H9 (cell line): ENCODE measurements around the gene TRO. TPM values are rescaled to one million over a fixed set of nuclear protein-coding genes. Genes with fewer than 3 reads are reported as not detected.

Source experiments
- DNase-seq: peaks from one replicate; pipeline ENCODE4 v3.0.0-alpha.2; 2017
- H2AFZ ChIP-seq: one replicate; pipeline ENCODE4 v1.6.1; 2013; ENCODE audit warnings: mild to moderate bottlenecking, low read length, control low read depth, moderate library complexity
- H2AK5ac ChIP-seq: 2 replicates; pipeline ENCODE4 v1.6.1; 2013; ENCODE audit warnings: low read length, control low read depth, mixed read lengths; ENCODE audit not compliant: insufficient read length
- H2BK120ac ChIP-seq: one replicate; pipeline ENCODE4 v1.6.1; 2013; ENCODE audit warnings: low read depth, mild to moderate bottlenecking, low read length, control low read depth, inconsistent platforms; ENCODE audit not compliant: poor library complexity, severe bottlenecking
- H2BK12ac ChIP-seq: 2 replicates; pipeline ENCODE4 v1.6.1; 2013; ENCODE audit warnings: low read length, control low read depth, mixed read lengths, low read depth; ENCODE audit not compliant: insufficient read length
- H2BK15ac ChIP-seq: 2 replicates; pipeline ENCODE4 v1.6.1; 2013; ENCODE audit warnings: low read depth, low read length, control low read depth
- H2BK20ac ChIP-seq: one replicate; pipeline ENCODE4 v1.6.1; 2013; ENCODE audit warnings: low read depth, mild to moderate bottlenecking, low read length, control low read depth, inconsistent platforms; ENCODE audit not compliant: poor library complexity, severe bottlenecking
- H2BK5ac ChIP-seq: 2 replicates; pipeline ENCODE4 v1.6.1; 2013; ENCODE audit warnings: low read length, control low read depth, mixed read lengths; ENCODE audit not compliant: insufficient read length
- H3K14ac ChIP-seq: 2 replicates; pipeline ENCODE4 v1.6.1; 2013; ENCODE audit warnings: low read length, control low read depth; ENCODE audit not compliant: insufficient read depth
- H3K18ac ChIP-seq: 2 replicates; pipeline ENCODE4 v1.6.1; 2013; ENCODE audit warnings: low read depth, mild to moderate bottlenecking, mixed read lengths, low read length, control low read depth; ENCODE audit not compliant: insufficient read length
- H3K23ac ChIP-seq: 2 replicates; pipeline ENCODE4 v1.6.1; 2013; ENCODE audit warnings: low read length, control low read depth, mixed read lengths, low read depth; ENCODE audit not compliant: insufficient read length
- H3K23me2 ChIP-seq: 2 replicates; pipeline ENCODE4 v1.6.1; 2013; ENCODE audit warnings: low read depth, mild to moderate bottlenecking, mixed read lengths, low read length, control low read depth; ENCODE audit not compliant: insufficient read length, poor library complexity, severe bottlenecking
- H3K27ac ChIP-seq: 2 replicates; pipeline ENCODE4 v1.5.1; 2013; ENCODE audit warnings: low read length, control low read depth, mixed read lengths, low read depth; ENCODE audit not compliant: insufficient read length
- H3K27me3 ChIP-seq: 2 replicates; pipeline ENCODE4 v1.6.1; 2013; ENCODE audit warnings: low read length, control low read depth, inconsistent platforms; ENCODE audit not compliant: insufficient read depth
- H3K4ac ChIP-seq: 2 replicates; pipeline ENCODE4 v1.6.1; 2013; ENCODE audit warnings: low read depth, mild to moderate bottlenecking, control low read depth, inconsistent platforms, low read length, moderate library complexity
- H3K4me1 ChIP-seq: 2 replicates; pipeline ENCODE4 v1.6.1; 2013; ENCODE audit warnings: low read length, control low read depth, inconsistent platforms; ENCODE audit not compliant: insufficient read depth
- H3K4me2 ChIP-seq: 2 replicates; pipeline ENCODE4 v1.6.1; 2013; ENCODE audit warnings: low read length, control low read depth, mixed read lengths; ENCODE audit not compliant: insufficient read length, insufficient read depth
- H3K56ac ChIP-seq: 2 replicates; pipeline ENCODE4 v1.6.1; 2013; ENCODE audit warnings: low read depth, mild to moderate bottlenecking, mixed read lengths, low read length, control low read depth; ENCODE audit not compliant: insufficient read length
- H3K79me1 ChIP-seq: 2 replicates; pipeline ENCODE4 v1.6.1; 2013; ENCODE audit warnings: low read depth, mild to moderate bottlenecking, moderate library complexity, low read length, control low read depth, inconsistent platforms; ENCODE audit not compliant: insufficient read depth, poor library complexity, severe bottlenecking
- H3K79me2 ChIP-seq: 2 replicates; pipeline ENCODE4 v1.6.1; 2013; ENCODE audit warnings: low read length, control low read depth, inconsistent platforms; ENCODE audit not compliant: insufficient read depth
- H3K9ac ChIP-seq: 2 replicates; pipeline ENCODE4 v1.6.1; 2013; ENCODE audit warnings: low read length, control low read depth, mixed read lengths; ENCODE audit not compliant: insufficient read length; ENCODE audit errors: extremely low read depth
- H3K9me3 ChIP-seq: one replicate; pipeline ENCODE4 v1.6.1; 2013; ENCODE audit warnings: low read depth, low read length, inconsistent platforms; ENCODE audit not compliant: control insufficient read depth
- H3T11ph ChIP-seq: one replicate; pipeline ENCODE4 v1.6.1; 2013; ENCODE audit warnings: mild to moderate bottlenecking, low read length, control low read depth, inconsistent platforms
- H4K20me1 ChIP-seq: one replicate; pipeline ENCODE4 v1.6.1; 2013; ENCODE audit not compliant: control insufficient read depth, insufficient read length, insufficient read depth
- H4K5ac ChIP-seq: 2 replicates; pipeline ENCODE4 v1.6.1; 2013; ENCODE audit warnings: low read depth, mild to moderate bottlenecking, mixed read lengths, low read length, control low read depth; ENCODE audit not compliant: insufficient read length
- H4K8ac ChIP-seq: replicated peaks from 2 replicates; pipeline ENCODE4 v1.6.1; 2013; ENCODE audit warnings: low read length, control low read depth, mixed read lengths, low read depth; ENCODE audit not compliant: insufficient read length
- H4K91ac ChIP-seq: 2 replicates; pipeline ENCODE4 v1.6.1; 2013; ENCODE audit warnings: low read depth, mild to moderate bottlenecking, moderate library complexity, mixed read lengths, low read length, control low read depth; ENCODE audit not compliant: insufficient read length
- H3K27ac Mint-ChIP-seq, 3 experiments: 2 replicates in 2 of 3; 3 replicates in 1 of 3; pipeline ENCODE4 v1.8.0; 2020 to 2021; ENCODE audit warnings: mixed read lengths in 3 of 3, mild to moderate bottlenecking in 1 of 3, moderate library complexity in 1 of 3
- H3K27me3 Mint-ChIP-seq: 2 replicates; pipeline ENCODE4 v1.8.0; 2021; ENCODE audit warnings: low read depth, mild to moderate bottlenecking, moderate library complexity, mixed read lengths
- H3K36me3 Mint-ChIP-seq, 3 experiments: 2 replicates in 2 of 3; 3 replicates in 1 of 3; pipeline ENCODE4 v1.8.0; 2020 to 2021; ENCODE audit warnings: low read depth in 3 of 3, mixed read lengths in 3 of 3; ENCODE audit not compliant: insufficient read depth in 1 of 3
- H3K4me1 Mint-ChIP-seq, 2 experiments: 2 replicates each; pipeline ENCODE4 v1.8.0; 2020; ENCODE audit warnings: mixed read lengths in 2 of 2
- H3K4me3 Mint-ChIP-seq, 2 experiments: 2 replicates in 1 of 2; 3 replicates in 1 of 2; pipeline ENCODE4 v1.8.0; 2020 to 2021; ENCODE audit warnings: mild to moderate bottlenecking in 2 of 2, mixed read lengths in 2 of 2, moderate library complexity in 1 of 2
- H3K9me3 Mint-ChIP-seq, 2 experiments: 2 replicates in 1 of 2; 3 replicates in 1 of 2; pipeline ENCODE4 v1.8.0; 2020; ENCODE audit warnings: mild to moderate bottlenecking in 2 of 2, mixed read lengths in 2 of 2, moderate library complexity in 1 of 2
- CTCF ChIP-seq: fragments of 200-600 bp; sonication (generic); conservative IDR thresholded peaks from 3 replicates; pipeline ENCODE4 v1.8.0; 2021; ENCODE audit warnings: antibody characterized with exemption, mild to moderate bottlenecking
- WGBS: extraction: QIAGEN DNeasy Blood & Tissue Kit; methylation state at CpG from one replicate; pipeline ENCODE4 v1.1.7; 2013; ENCODE audit warnings: missing lambda C conversion rate, low lambda C conversion rate, mixed read lengths; ENCODE audit not compliant: insufficient read length; ENCODE audit errors: extremely low coverage; 5-methylcytosine and 5-hydroxymethylcytosine counted together
- total RNA-seq: library from RNA; stranded (reverse); gene quantifications from 2 replicates; pipeline ENCODE4 v1.2.1, GENCODE V29; 2021

TRO gene
- total RNA-seq, 1 experiment from 2014 or later, result 51.0 TPM

GRCh38 chrX:54961750-54962149, 41.1 kb downstream of the TRO start:
- H4K5ac ChIP-seq, result no peak overlapping the region
- no peak overlapping the region for H2BK15ac ChIP-seq
- Mint-ChIP-seq H3K27ac (no peak overlapping the region), H3K27me3 (peaks cover 5% of the 10 kb centered on the region), H3K9me3 (peaks cover 71 to 92% of the 10 kb centered on the region in 2 experiments), H3K36me3 (peaks cover 0 to 3% (median 0%) of the 10 kb centered on the region in 3 experiments; a peak in 1 of 7 replicates), H3K4me1 (no peaks in the 10 kb centered on the region), H3K4me3 (no peak overlapping the region)
- no peaks in the 10 kb centered on the region for H3K79me2 ChIP-seq
- H3K9ac ChIP-seq, result no peak overlapping the region
- H4K20me1 ChIP-seq, result no peaks in the 10 kb centered on the region
- no peak overlapping the region for H3K18ac ChIP-seq
- no peak overlapping the region for H3T11ph ChIP-seq
- peaks cover 45% of the 10 kb centered on the region for H3K9me3 ChIP-seq
- no peak overlapping the region for H3K14ac ChIP-seq
- no peak for DNase-seq
- H3K4me1 ChIP-seq, result no peaks in the 10 kb centered on the region
- H4K8ac ChIP-seq, result no peak overlapping the region
- no peak overlapping the region for H2BK120ac ChIP-seq
- no peak overlapping the region for H3K56ac ChIP-seq
- H2AK5ac ChIP-seq, result no peak overlapping the region
- no peak overlapping the region for H3K27ac ChIP-seq
- H3K23ac ChIP-seq, result no peak overlapping the region
- WGBS, result no CpG with 5 or more reads among the region's 1 CpG
- no peak overlapping the region for H2BK5ac ChIP-seq
- H2BK20ac ChIP-seq, result no peak overlapping the region
- no peaks in the 10 kb centered on the region for H3K27me3 ChIP-seq
- H3K4me2 ChIP-seq, result no peak overlapping the region
- H3K23me2 ChIP-seq, result no peaks in the 10 kb centered on the region
- H4K91ac ChIP-seq, result no peak overlapping the region
- no peaks in the 10 kb centered on the region for H3K79me1 ChIP-seq
- H2AFZ ChIP-seq, result no peak overlapping the region
- TF ChIP-seq CTCF, result no peak
- no peak overlapping the region for H3K4ac ChIP-seq
- H2BK12ac ChIP-seq, result no peak overlapping the region
